Measurements from ENCODE around the gene PRTFDC1. TPM values are rescaled to one million over a fixed set of nuclear protein-coding genes. Genes with fewer than 3 reads are reported as not detected.

The PRTFDC1 gene
- total RNA-seq, 1 experiment from 2014 or later: not detected

DNA sequence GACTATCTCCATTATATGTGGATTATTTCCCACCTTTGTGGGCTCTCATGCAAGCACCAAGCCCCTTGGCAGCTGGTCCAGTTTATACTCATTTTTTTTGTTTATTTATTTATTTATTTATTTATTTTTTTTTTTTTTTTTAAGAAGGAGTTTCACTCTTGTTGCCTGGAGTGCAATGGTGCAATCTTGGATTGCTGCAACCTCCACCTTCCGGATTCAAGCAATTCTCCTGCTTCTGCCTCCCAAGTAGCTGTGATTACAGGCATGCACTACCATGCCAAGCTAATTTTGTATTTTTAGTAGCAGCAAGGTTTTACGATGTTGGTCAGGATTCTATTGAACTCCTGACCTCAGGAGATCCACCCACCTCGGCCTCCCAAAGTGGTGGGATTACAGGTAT, 2.8 kb downstream of the PRTFDC1 start:
- no peak overlapping the region for H3K4me3 Mint-ChIP-seq (ENCODE audit: unreplicated experiment)
- intact Hi-C loops (cut with micrococcal nuclease): no loop called here
- no peaks in the 10 kb centered on the region for H3K9me3 Mint-ChIP-seq (ENCODE audit: unreplicated experiment)
- ChIA-PET POLR2A (interaction anchor here (0.6 to 2.0 kb wide), 3 partner anchors 16 to 226 kb away, joined by 3 to 5 read pairs (median 3); partner anchors contain the start of gene ARHGAP21), CTCF (interaction anchor here (0.7 to 1.6 kb wide), 3 partner anchors 35 to 132 kb away, joined by 3 read pairs; no protein-coding TSS in a partner anchor)
- no TSS peak for BruUV-seq (replicated peaks)
- H3K27ac Mint-ChIP-seq (ENCODE audit: low read depth, unreplicated experiment): no peak overlapping the region
- DNase-seq (ENCODE audit: unreplicated experiment): peak; percentile 70
- no peaks in the 10 kb centered on the region for H3K27me3 Mint-ChIP-seq (ENCODE audit: insufficient read depth, unreplicated experiment)
- H3K36me3 Mint-ChIP-seq (ENCODE audit: insufficient read depth, unreplicated experiment): no peaks in the 10 kb centered on the region
- peaks cover 6% of the 10 kb centered on the region for H3K4me1 Mint-ChIP-seq (ENCODE audit: insufficient read depth, unreplicated experiment)
- TF ChIP-seq, protein P1, sequence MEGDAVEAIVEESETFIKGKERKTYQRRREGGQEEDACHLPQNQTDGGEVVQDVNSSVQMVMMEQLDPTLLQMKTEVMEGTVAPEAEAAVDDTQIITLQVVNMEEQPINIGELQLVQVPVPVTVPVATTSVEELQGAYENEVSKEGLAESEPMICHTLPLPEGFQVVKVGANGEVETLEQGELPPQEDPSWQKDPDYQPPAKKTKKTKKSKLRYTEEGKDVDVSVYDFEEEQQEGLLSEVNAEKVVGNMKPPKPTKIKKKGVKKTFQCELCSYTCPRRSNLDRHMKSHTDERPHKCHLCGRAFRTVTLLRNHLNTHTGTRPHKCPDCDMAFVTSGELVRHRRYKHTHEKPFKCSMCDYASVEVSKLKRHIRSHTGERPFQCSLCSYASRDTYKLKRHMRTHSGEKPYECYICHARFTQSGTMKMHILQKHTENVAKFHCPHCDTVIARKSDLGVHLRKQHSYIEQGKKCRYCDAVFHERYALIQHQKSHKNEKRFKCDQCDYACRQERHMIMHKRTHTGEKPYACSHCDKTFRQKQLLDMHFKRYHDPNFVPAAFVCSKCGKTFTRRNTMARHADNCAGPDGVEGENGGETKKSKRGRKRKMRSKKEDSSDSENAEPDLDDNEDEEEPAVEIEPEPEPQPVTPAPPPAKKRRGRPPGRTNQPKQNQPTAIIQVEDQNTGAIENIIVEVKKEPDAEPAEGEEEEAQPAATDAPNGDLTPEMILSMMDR (IDR thresholded peaks at IDR 0.05; ENCODE audit: unreplicated experiment): no peak

DNA sequence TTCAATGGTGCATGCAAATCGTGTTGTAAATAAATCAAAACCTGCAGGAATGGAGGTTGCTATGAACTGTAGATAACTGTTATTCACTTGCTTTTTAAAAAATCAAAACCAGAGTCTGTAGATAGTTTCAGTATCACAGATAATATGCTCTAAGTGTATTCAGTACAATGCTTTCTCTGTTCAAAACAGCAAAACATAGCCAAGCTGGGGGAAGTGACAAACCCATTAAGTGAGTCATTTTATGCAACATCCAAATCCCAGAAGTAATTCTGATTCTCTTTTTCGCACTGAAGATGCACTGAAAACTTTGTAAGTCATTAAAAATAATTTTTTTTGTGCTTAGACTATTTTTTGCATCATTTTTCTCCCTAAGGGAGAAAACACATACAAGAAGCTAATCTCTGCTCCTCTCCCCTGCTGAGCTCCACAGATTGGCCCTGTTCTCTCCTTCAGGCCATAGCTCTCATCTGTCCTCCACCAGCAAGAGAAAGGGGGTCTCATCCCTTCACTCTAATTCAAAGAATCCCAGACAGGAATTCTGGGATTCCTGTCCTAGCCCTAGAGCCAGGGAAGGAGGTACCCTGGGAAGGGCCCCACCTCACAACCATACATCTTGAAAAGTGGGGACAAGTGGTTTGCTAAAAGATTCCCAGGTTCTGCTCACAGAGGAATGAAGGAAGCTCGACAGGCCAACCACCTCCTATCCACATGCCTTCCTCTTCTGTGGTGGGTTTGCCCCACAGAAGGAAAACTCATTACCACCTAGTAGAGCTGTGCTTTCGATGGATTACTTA, 4.9 kb downstream of the PRTFDC1 start:
- TF ChIP-seq, protein P1 (IDR thresholded peaks at IDR 0.05; ENCODE audit: unreplicated experiment): no peak
- no peaks in the 10 kb centered on the region for H3K27me3 Mint-ChIP-seq (ENCODE audit: insufficient read depth, unreplicated experiment)
- H3K9me3 Mint-ChIP-seq (ENCODE audit: unreplicated experiment): no peaks in the 10 kb centered on the region
- H3K4me3 Mint-ChIP-seq (ENCODE audit: unreplicated experiment): no peak overlapping the region
- intact Hi-C loops (cut with micrococcal nuclease): no loop called here
- ChIA-PET CTCF (interaction anchor here (1.2 kb wide), 1 partner anchor 12 kb away, joined by 3 read pairs; no protein-coding TSS in a partner anchor), POLR2A (interaction anchor here (0.8 to 1.6 kb wide), 4 partner anchors 12 to 69 kb away, joined by 3 to 4 read pairs (median 4); partner anchors contain the start of genes ENKUR and THNSL1)
- no TSS peak for BruUV-seq (replicated peaks)
- no peak overlapping the region for H3K27ac Mint-ChIP-seq (ENCODE audit: low read depth, unreplicated experiment)
- no peaks in the 10 kb centered on the region for H3K36me3 Mint-ChIP-seq (ENCODE audit: insufficient read depth, unreplicated experiment)
- peak; percentile 30 for DNase-seq (ENCODE audit: unreplicated experiment)
- H3K4me1 Mint-ChIP-seq (ENCODE audit: insufficient read depth, unreplicated experiment): peaks cover 7% of the 10 kb centered on the region

DNA sequence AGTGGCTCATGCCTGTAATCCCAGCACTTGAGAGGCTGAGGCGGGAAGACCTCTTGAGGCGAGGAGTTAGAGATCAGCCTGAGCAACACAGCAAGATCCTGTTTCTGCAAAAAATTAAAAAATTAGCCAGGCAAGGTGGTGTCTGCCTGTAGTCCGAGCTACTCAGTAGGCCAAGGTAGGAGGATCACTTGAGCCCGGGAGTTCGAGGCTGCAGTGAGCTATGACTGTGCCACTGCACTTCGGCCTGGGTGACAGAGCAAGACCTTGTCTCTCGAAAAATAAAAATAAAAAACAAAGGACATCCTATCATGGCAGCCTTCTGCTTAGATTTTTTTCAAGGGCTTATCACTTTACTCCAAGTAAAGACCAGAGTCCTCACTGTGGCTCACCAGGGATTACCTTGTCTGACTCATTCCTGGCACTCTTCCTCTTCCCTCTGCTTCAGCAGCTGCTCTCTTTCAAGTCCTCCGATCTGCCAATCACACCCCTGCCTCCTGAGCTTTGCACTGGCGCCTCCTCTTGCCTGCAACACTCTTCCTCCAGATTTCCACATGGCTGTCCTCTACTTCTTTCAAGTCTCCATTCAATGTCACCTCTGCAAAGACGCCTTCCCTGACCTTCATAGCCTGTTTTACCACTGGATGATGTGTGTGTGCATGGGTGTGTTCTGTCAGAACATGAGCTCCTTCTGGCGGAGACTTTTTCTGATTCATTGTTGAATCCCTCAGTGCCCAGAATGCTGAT, 7.7 kb downstream of the PRTFDC1 start:
- BruUV-seq (replicated peaks): no TSS peak
- intact Hi-C loops (cut with micrococcal nuclease): loop anchor here (1.0 to 2.0 kb wide), 4 partner anchors 42 to 301 kb away; no protein-coding TSS in a partner anchor
- Mint-ChIP-seq H3K4me3 (ENCODE audit: unreplicated experiment) (no peak overlapping the region), H3K27me3 (ENCODE audit: insufficient read depth, unreplicated experiment) (no peaks in the 10 kb centered on the region), H3K27ac (ENCODE audit: low read depth, unreplicated experiment) (no peak overlapping the region), H3K36me3 (ENCODE audit: insufficient read depth, unreplicated experiment) (no peaks in the 10 kb centered on the region), H3K4me1 (ENCODE audit: insufficient read depth, unreplicated experiment) (peaks cover 7% of the 10 kb centered on the region), H3K9me3 (ENCODE audit: unreplicated experiment) (no peaks in the 10 kb centered on the region)
- ChIA-PET CTCF (interaction anchor here (0.7 to 2.1 kb wide), 17 partner anchors 9 to 304 kb away, joined by 3 to 7 read pairs (median 3); no protein-coding TSS in a partner anchor), POLR2A (interaction anchor here (0.6 to 2.6 kb wide), 9 partner anchors 18 to 327 kb away, joined by 3 to 11 read pairs (median 4); partner anchors contain the start of gene ARHGAP21)
- TF ChIP-seq, protein P1 (IDR thresholded peaks at IDR 0.05; ENCODE audit: unreplicated experiment): peak; percentile 42
- peak; percentile 90 for DNase-seq (ENCODE audit: unreplicated experiment)

DNA sequence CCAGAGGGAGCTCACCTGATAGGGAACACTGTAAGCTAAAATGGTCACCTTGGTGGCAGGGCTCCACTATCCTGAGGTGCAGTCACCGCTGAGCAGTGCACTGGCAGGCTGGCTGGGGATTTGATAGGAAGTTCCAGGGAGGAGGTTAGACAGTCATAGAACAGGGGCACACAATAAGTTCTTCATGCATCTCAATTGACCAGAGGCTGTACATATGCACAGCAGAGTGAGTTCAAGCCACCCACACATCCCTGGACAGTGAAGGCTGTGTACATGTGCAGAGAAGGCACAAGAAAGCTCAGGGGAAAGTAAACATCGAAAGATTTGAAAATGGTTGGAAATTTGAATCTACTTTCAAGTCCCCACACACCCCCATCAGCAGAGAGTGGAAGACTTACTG, 13.9 kb downstream of the PRTFDC1 start:
- BruUV-seq (replicated peaks): no TSS peak
- Mint-ChIP-seq H3K27me3 (ENCODE audit: insufficient read depth, unreplicated experiment) (no peaks in the 10 kb centered on the region), H3K9me3 (ENCODE audit: unreplicated experiment) (no peaks in the 10 kb centered on the region), H3K4me1 (ENCODE audit: insufficient read depth, unreplicated experiment) (no peaks in the 10 kb centered on the region), H3K4me3 (ENCODE audit: unreplicated experiment) (no peak overlapping the region), H3K27ac (ENCODE audit: low read depth, unreplicated experiment) (no peak overlapping the region), H3K36me3 (ENCODE audit: insufficient read depth, unreplicated experiment) (no peaks in the 10 kb centered on the region)
- TF ChIP-seq, protein P1 (IDR thresholded peaks at IDR 0.05; ENCODE audit: unreplicated experiment): no peak
- ChIA-PET POLR2A (no interaction called here), CTCF (interaction anchor here (1.3 kb wide), 1 partner anchor 43 kb away, joined by 5 read pairs; no protein-coding TSS in a partner anchor)
- intact Hi-C loops (cut with micrococcal nuclease): no loop called here
- DNase-seq (ENCODE audit: unreplicated experiment): no peak

Measured in MCF 10A (cell line).